Cardiac septum (tissue), 1 donor: ENCODE measurements around the gene PRKCI. TPM values are rescaled to one million over a fixed set of nuclear protein-coding genes. Genes with fewer than 3 reads are reported as not detected.
"Not testable (repeated sequence)": the region's sequence is repeated elsewhere in the genome, so short reads cannot be mapped to it uniquely, and the experiment has no call there.

ENCODE experiments used
- DNase-seq: peaks from one replicate; pipeline ENCODE4 v3.0.0-alpha.2; 2020; ENCODE audit warnings: low spot score
- intact Hi-C: fragments of 100-400 bp; cut with DNase I; formaldehyde crosslinking; loops from one replicate; pipeline ENCODE4 v1.14.0; 2022
- total RNA-seq: library from RNA; stranded (reverse); fragmentation: NEBNext Ultra II Directional; extraction: Animal tissue kit (Norgen Biotek cat#: 25700); gene quantifications from one replicate; pipeline ENCODE4 v1.2.1, GENCODE V29; 2021
- donor health status: DM: no; HTN: no; CAD: no.

The PRKCI gene
- total RNA-seq, 1 donor from 2014 or later: 14.3 TPM

GRCh38 chr3:170220871-170221270, 1.4 kb upstream of the PRKCI start:
- no peak for DNase-seq
- intact Hi-C loops: loop anchor here (5.0 kb wide), 2 partner anchors 39 to 136 kb away; partner anchors contain the start of genes PHC3 and SKIL

- DNase-seq: peak; percentile 76
- intact Hi-C loops: loop anchor here (5.0 kb wide), 2 partner anchors 41 to 134 kb away; partner anchors contain the start of genes PHC3 and SKIL
Measured at GRCh38 chr3:170222647-170223541, 670 bp downstream of the PRKCI start.

GRCh38 chr3:170225166-170225565, 2.9 kb downstream of the PRKCI start:
- intact Hi-C loops: no loop called here

GRCh38 chr3:170226426-170226960, 4.3 kb downstream of the PRKCI start:
- intact Hi-C loops: no loop called here
- DNase-seq: no peak

More at GRCh38 chr3:170225166-170225565, 2.9 kb downstream of the PRKCI start:
- no peak for DNase-seq

GRCh38 chr3:170228093-170228766, 6.0 kb downstream of the PRKCI start:
- intact Hi-C loops: no loop called here
- DNase-seq: no peak

- DNase-seq: no peak
- intact Hi-C loops: no loop called here
Measured at GRCh38 chr3:170232266-170232665, 10.0 kb downstream of the PRKCI start.

- DNase-seq: no peak
- intact Hi-C loops: no loop called here
Measured at GRCh38 chr3:170233530-170233929, 11.3 kb downstream of the PRKCI start.

- intact Hi-C loops: no loop called here
- no peak for DNase-seq
Measured at GRCh38 chr3:170240142-170240541, 17.9 kb downstream of the PRKCI start.

GRCh38 chr3:170240671-170241070, 18.4 kb downstream of the PRKCI start:
- DNase-seq: no peak
- intact Hi-C loops: no loop called here

GRCh38 chr3:170244576-170244975, 22.4 kb downstream of the PRKCI start:
- no peak for DNase-seq
- intact Hi-C loops: no loop called here

- intact Hi-C loops: no loop called here
- no peak for DNase-seq
Measured at GRCh38 chr3:170247875-170248274, 25.7 kb downstream of the PRKCI start.

GRCh38 chr3:170256597-170256996, 34.4 kb downstream of the PRKCI start:
- intact Hi-C loops: no loop called here
- DNase-seq: no peak

- intact Hi-C loops: no loop called here
- no peak for DNase-seq
Measured at GRCh38 chr3:170257145-170257544, 34.9 kb downstream of the PRKCI start.

GRCh38 chr3:170258105-170258487, 35.9 kb downstream of the PRKCI start:
- intact Hi-C loops: no loop called here
- no peak for DNase-seq

GRCh38 chr3:170259907-170260306, 37.7 kb downstream of the PRKCI start:
- DNase-seq: no peak
- intact Hi-C loops: no loop called here

- no peak for DNase-seq
- intact Hi-C loops: no loop called here
Measured at GRCh38 chr3:170267793-170268192, 45.6 kb downstream of the PRKCI start.

GRCh38 chr3:170269673-170270254, 47.5 kb downstream of the PRKCI start:
- intact Hi-C loops, DNase-seq: not testable (repeated sequence)

GRCh38 chr3:170270282-170270881, 48.2 kb downstream of the PRKCI start:
- intact Hi-C loops: no loop called here
- DNase-seq: no peak

- DNase-seq: no peak
- intact Hi-C loops: no loop called here
Measured at GRCh38 chr3:170274641-170275040, 52.4 kb downstream of the PRKCI start.

GRCh38 chr3:170275832-170276231, 53.6 kb downstream of the PRKCI start:
- intact Hi-C loops: no loop called here

More at GRCh38 chr3:170275832-170276231, 53.6 kb downstream of the PRKCI start:
- DNase-seq: no peak
